Ectodermal cell (in vitro differentiated cells): ENCODE results near the gene TSTD1.
"Not testable (repeated sequence)": the region's sequence is repeated elsewhere in the genome, so short reads cannot be mapped to it uniquely, and the experiment has no call there.

Experiments used
- H3K27ac ChIP-seq: 2 replicates; pipeline ENCODE4 v1.7.0; 2013; ENCODE audit warnings: mild to moderate bottlenecking, low read depth, low read length; ENCODE audit not compliant: insufficient read depth, poor library complexity, severe bottlenecking
- H3K27me3 ChIP-seq: 2 replicates; pipeline ENCODE4 v1.7.0; 2013; ENCODE audit warnings: mild to moderate bottlenecking, low read length; ENCODE audit not compliant: insufficient read depth, control insufficient read depth, poor library complexity, severe bottlenecking
- H3K36me3 ChIP-seq: one replicate; pipeline ENCODE4 v1.7.0; 2013; ENCODE audit warnings: low read length; ENCODE audit not compliant: control insufficient read depth, insufficient read depth
- H3K4me1 ChIP-seq: one replicate; pipeline ENCODE4 v1.7.0; 2013; ENCODE audit warnings: low read length; ENCODE audit not compliant: control insufficient read depth, insufficient read depth
- H3K4me3 ChIP-seq: 2 replicates; pipeline ENCODE4 v1.7.0; 2013; ENCODE audit warnings: low read depth, low read length, control low read depth; ENCODE audit not compliant: insufficient read depth
- H3K9me3 ChIP-seq: 2 replicates; pipeline ENCODE4 v1.7.0; 2013; ENCODE audit warnings: mild to moderate bottlenecking, low read length, moderate library complexity; ENCODE audit not compliant: control insufficient read depth
- WGBS, 2 experiments: methylation state at CpG; one replicate each; pipeline ENCODE4 v1.1.7; 2013; ENCODE audit warnings: missing lambda C conversion rate in 2 of 2; 5-methylcytosine and 5-hydroxymethylcytosine counted together

TSTD1 gene

DNA sequence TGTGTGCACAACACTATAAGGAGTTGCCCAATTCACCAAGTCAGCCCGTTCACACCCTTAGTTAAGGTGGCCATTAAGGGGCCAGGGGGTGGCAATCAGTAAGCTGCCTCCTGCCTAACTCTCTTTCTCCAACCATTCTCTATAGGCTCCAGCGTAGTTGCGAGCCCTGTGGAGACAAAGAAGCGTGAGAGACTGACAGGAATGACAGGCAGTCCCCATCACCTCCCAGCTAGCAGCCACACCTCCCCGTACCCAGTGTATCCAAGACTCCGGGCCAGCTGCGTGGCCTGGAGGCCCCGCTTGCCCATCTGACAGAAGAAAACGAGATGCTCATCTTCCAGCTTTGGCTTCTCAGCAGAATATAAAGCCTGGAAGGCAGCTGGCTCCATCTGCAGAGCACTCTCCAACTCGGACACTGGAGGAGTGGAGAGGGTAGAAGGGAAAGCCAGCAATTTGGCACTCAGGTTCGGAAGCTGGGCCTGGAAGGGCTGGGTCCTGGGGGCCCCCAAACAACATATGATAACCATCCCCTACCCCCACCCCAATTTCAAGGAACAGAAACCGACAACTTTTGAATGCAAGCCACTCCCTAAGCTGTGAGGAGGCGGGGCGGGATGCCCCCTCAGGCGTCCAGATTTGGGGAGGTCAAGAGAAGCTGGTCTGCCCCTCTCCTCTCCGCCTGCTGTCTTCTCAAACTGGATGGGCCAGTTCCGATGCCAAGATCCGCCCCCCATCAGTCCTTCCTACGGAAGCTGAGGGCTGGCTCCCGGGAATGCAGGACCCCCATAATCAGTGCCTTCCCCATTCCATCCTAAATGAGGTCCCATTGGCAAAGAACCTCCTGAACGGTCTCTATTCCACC lies 872 bp downstream of the TSTD1 start:
- Histone ChIP-seq H3K27ac (no peak overlapping the region), H3K36me3 (peaks cover 19% of the 10 kb centered on the region), H3K4me3 (peak overlapping the region; percentile 84), H3K27me3 (no peaks in the 10 kb centered on the region), H3K4me1 (no peaks in the 10 kb centered on the region), H3K9me3 (no peaks in the 10 kb centered on the region)
- WGBS, 2 experiments, result 31 to 33% methylated on average over 21 of the region's 21 CpGs

DNA sequence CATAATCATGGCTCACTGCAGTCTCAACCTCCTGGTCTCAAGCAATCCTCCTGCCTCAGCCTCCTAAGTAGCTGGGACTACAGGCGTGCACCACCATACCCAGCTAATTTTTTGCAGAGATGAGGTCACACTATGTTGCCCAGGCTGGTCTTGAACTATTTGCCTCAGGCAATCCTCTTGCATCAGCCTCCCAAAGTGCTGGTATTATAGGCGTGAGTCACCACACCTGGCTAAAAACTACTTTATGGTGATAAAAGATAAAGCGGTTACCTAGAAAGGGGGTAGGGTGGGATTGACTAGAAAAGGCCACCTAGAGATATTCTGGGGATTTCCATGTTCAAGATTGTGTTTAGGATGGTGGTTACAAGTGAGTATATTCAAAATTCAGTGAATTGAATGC lies 5.0 kb downstream of the TSTD1 start:
- 92 to 96% methylated on average over 3 of the region's 3 CpGs for WGBS, 2 experiments
- Histone ChIP-seq H3K36me3 (no peaks in the 10 kb centered on the region), H3K9me3 (no peaks in the 10 kb centered on the region), H3K27me3 (no peaks in the 10 kb centered on the region), H3K27ac (no peak overlapping the region), H3K4me3 (no peak overlapping the region), H3K4me1 (no peaks in the 10 kb centered on the region)

DNA sequence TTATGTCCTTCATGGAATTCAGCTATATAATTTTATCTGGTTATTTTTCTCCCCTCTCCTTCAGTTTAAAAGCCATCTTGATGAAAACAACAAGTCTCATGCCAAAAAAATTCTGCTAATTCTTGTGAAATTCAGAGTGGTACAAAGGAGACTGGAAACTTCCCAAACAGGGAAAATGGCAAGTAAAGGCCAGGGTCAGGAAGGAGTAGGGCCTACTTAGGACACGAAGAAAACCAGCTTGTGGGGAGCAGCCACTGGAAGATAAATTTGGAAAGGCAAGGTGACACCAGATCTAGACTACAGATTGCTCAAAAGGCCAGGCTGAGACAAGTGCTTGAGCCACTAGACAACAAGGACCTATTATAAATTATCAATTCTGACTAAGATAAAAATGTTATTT lies 6.4 kb downstream of the TSTD1 start:
- H3K4me3 ChIP-seq, result no peak overlapping the region
- no peaks in the 10 kb centered on the region for H3K9me3 ChIP-seq
- H3K36me3 ChIP-seq, result no peaks in the 10 kb centered on the region
- no peaks in the 10 kb centered on the region for H3K27me3 ChIP-seq
- no peak overlapping the region for H3K27ac ChIP-seq
- no peaks in the 10 kb centered on the region for H3K4me1 ChIP-seq
- 86 to 96% methylated on average over 1 of the region's 1 CpG for WGBS, 2 experiments

DNA sequence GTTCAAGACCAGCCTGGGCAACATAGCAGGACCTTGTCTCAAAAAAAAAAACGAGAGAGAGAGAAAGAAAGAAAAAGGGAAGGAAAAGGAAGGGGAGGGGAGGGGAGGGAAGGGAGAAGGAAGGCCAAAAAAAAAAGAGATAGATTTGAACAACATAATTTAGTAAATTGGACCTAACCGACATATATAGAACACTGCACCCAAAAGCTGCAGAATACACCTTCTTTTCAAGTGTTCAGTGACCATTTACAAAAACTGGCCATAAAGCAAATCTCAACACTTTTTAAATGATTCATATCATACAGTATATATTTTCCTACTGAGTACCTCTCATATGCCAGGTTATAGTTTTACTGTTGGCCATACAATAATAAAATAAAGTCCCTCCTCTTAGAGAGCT lies 6.9 kb downstream of the TSTD1 start:
- no peak overlapping the region for H3K4me3 ChIP-seq
- 71 to 81% methylated on average over 2 of the region's 2 CpGs for WGBS, 2 experiments
- no peaks in the 10 kb centered on the region for H3K27me3 ChIP-seq
- H3K27ac ChIP-seq, result no peak overlapping the region
- H3K9me3 ChIP-seq, result no peaks in the 10 kb centered on the region
- H3K4me1 ChIP-seq, result no peaks in the 10 kb centered on the region
- no peaks in the 10 kb centered on the region for H3K36me3 ChIP-seq

DNA sequence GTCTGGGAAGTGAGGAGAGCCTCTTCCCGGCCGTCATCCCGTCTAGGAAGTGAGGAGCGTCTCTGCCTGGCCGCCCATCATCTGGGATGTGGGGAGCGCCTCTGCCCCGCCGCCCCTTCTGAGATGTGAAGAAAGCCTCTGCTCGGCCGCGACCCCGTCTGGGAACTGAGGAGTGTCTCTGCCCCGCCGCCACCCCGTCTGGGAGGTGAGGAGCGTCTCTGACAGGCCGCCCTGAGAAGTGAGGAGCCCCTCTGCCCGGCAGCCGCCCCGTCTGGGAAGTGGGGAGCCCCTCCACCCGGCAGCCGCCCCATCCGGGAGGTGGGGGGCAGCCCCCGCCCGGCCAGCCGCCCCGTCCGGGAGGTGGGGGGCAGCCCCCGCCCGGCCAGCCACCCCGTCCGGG lies 9.3 kb downstream of the TSTD1 start:
- not testable (repeated sequence) for H3K36me3 ChIP-seq, H3K9me3 ChIP-seq, H3K4me1 ChIP-seq, H3K4me3 ChIP-seq, H3K27me3 ChIP-seq, H3K27ac ChIP-seq
- 95 to 97% methylated on average over 32 of the region's 32 CpGs for WGBS, 2 experiments

DNA sequence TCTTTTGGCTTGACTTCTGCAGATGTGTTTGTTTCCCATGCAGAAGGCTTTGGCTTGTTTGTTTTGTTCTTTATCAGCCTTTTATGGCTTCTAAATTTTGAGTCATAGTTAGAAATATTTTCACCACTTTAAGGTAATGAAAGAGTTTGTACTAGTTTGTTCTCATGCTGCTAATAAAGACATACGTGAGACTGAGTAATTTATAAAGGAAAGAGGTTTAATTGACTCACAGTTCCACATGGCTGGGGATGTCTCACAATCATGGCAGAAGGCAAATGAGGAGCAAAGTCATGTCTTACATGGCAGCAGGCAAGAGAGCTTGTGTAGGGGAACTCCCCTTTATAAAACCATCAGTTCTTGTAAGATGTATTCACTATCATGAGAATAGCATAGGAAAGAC lies 11.8 kb downstream of the TSTD1 start:
- not testable (repeated sequence) for H3K4me1 ChIP-seq, H3K9me3 ChIP-seq, H3K4me3 ChIP-seq, H3K36me3 ChIP-seq, H3K27ac ChIP-seq, H3K27me3 ChIP-seq
- 96 to 97% methylated on average over 1 of the region's 1 CpG for WGBS, 2 experiments

DNA sequence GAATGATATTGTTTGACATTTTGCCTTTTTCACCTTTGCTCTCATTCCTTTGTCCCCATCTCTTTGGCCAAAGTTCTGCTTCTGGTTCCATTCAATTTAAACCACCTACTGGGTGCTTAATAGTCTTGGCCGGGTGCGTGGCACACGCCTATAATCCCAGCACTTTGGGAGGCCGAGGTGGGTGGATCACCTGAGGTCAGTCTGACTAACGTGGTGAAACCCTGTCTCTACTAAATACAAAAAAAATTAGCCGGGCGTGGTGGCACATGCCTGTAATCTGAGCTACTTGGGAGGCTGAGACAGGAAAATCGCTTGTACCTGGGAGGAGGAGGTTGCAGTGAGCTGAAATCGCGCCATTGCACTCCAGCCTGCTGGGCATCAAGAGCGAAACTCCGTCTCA lies 16.3 kb downstream of the TSTD1 start:
- not testable (repeated sequence) for H3K27ac ChIP-seq, H3K4me1 ChIP-seq, H3K36me3 ChIP-seq, H3K9me3 ChIP-seq, H3K4me3 ChIP-seq, H3K27me3 ChIP-seq
- WGBS, 2 experiments, result 85 to 88% methylated on average over 12 of the region's 12 CpGs

DNA sequence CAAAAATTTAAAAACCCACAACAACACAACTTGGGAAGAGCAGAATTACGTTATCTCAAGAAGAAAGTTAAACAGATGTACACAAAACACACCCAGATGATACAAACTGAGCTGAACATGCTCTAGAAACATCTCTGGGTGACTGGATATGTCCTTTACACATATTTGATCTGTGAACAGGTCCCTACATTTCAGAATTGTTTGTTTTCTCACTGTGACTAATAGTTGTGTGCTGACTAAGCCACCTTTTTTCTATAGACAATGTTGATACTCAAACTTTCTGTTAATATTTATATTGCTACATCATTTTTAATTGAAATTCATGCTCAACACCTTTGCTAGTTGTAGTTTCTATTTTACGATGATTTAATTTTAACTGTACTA lies 16.8 kb downstream of the TSTD1 start:
- H3K27ac ChIP-seq, result no peak overlapping the region
- H3K4me3 ChIP-seq, result no peak overlapping the region
- WGBS, 2 experiments, result 86 to 99% methylated on average over 1 to 2 of the region's 2 CpGs

DNA sequence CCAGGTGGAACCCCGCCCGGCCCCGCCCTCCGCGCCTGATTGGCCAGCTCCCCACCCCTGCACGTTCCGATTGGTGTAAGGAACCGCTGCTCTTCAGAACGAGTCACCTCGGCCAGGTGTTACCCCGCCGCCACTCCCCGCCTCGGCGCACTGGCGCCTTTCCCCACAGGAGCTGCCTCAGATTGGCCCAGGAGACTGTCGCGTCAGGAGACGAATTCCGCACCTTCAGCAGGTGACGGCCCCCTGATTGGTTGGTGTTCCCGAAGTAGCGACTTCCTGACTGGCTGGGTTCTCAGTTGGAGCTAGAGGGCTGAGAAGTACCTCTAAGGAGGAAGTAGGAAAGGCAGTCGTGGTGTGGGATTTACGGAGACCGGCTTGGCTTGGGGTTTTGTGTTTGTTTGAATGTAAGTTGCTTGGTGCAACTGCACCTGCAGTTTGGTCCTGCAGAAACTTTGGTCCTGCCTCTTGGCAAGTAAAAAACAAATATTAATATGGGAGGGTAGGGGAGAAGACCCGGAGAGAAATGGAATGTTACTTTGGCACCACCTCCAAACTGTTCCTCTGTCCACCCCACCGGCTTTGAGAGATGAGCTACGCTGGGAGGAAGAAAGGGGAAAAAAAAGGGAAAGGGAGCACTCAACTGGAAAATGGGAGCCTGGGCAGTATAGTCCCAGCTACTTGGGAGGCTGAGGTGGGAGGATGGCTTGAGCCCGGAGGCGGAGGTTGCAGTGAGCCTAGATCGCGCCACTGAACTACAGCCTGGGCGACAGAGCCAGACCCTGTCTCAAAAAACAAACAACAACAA lies 17.4 kb downstream of the TSTD1 start:
- no peaks in the 10 kb centered on the region for H3K36me3 ChIP-seq

More for the DNA sequence above, 16.8 kb downstream of the TSTD1 start:
- Histone ChIP-seq H3K27me3 (no peaks in the 10 kb centered on the region), H3K4me1 (peaks cover 6% of the 10 kb centered on the region), H3K36me3 (no peaks in the 10 kb centered on the region), H3K9me3 (no peaks in the 10 kb centered on the region)

DNA sequence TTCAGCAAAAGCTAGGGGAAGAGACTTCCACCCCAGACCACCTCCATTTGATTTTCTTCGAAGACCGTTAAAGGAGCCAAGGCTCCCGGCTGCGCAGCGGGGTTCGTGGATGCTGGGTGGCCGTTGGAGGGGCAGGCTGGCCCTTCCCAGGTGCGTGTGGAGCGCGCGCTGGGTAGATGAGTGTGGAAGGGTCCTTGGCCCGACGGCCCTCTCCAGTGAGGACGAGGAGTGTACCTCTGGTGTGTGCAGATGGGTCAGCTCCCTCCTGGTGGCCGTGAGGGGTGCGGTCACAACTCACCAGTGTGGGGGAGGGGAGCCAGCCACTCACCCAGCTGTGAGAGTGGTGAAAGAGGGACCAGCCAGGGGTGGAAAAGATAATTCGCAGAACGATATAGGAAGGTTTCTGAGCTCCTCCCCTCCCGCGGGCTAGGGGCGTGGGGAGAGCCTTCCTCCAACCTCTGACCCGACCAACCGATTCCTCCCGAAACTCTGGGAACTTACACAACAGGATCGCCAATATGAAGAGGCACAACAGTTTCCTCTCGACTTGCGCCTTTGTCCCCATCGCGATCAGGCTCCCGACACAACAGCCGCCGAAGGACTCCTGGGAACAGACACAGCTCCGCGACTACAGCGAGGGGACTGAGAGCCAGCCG lies 18.1 kb downstream of the TSTD1 start, which contains the start of gene F11R:
F11R (minus strand) TSS at position 644 of the 656 bp plus-strand sequence; CDS start at position 565, 79 bp downstream.
- Histone ChIP-seq H3K27me3 (no peaks in the 10 kb centered on the region), H3K4me1 (peaks cover 6% of the 10 kb centered on the region), H3K9me3 (no peaks in the 10 kb centered on the region), H3K4me3 (peak within 1 kb of the TSS; percentile 78), H3K27ac (peak within 1 kb of the TSS; percentile 77), H3K36me3 (no peaks in the 10 kb centered on the region)
- 0 to 1% methylated on average over 36 of the region's 36 CpGs for WGBS, 2 experiments

More for the DNA sequence above, 17.4 kb downstream of the TSTD1 start:
- peaks cover 6% of the 10 kb centered on the region for H3K4me1 ChIP-seq
- H3K27ac ChIP-seq, result no peak overlapping the region
- H3K9me3 ChIP-seq, result no peaks in the 10 kb centered on the region
- H3K4me3 ChIP-seq, result peak overlapping the region; percentile 78
- WGBS, 2 experiments, result 15 to 16% methylated on average over 34 of the region's 34 CpGs
- no peaks in the 10 kb centered on the region for H3K27me3 ChIP-seq
